T-helper 22 cell (primary cell): ENCODE results near the gene NTRK1.

Source experiments
- DNase-seq: peaks from one replicate; pipeline ENCODE4 v3.0.0-alpha.2; 2020; ENCODE audit warnings: low read depth

The NTRK1 gene

GRCh38 chr1:156860628-156861423, at the start of gene NTRK1:
Gene NTRK1, plus strand, starts transcription at chr1:156860865. Its CDS starts 70 bp downstream, at chr1:156860935.
- DNase-seq = peak; percentile 38

DNA sequence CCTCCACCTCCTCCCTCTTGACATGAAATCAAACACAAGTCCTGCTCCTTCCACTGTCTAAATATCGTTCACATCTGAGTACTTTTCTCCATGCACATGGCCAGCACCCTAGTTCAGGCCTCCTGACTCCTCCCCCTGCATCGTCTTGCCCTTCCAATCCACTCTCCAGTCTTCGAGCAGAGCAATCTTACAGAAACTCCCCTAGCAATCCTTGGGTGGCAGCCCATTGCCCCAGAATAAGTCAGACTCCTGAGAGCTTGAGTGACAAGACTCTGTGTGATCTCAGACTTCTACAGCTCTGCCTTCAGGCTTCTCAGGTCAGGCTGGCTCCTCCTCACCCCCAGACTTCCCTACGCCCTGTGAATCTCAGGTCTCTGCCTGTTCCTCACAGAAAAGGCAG, 49.5 kb upstream of the NTRK1 start:
- DNase-seq = no peak

DNA sequence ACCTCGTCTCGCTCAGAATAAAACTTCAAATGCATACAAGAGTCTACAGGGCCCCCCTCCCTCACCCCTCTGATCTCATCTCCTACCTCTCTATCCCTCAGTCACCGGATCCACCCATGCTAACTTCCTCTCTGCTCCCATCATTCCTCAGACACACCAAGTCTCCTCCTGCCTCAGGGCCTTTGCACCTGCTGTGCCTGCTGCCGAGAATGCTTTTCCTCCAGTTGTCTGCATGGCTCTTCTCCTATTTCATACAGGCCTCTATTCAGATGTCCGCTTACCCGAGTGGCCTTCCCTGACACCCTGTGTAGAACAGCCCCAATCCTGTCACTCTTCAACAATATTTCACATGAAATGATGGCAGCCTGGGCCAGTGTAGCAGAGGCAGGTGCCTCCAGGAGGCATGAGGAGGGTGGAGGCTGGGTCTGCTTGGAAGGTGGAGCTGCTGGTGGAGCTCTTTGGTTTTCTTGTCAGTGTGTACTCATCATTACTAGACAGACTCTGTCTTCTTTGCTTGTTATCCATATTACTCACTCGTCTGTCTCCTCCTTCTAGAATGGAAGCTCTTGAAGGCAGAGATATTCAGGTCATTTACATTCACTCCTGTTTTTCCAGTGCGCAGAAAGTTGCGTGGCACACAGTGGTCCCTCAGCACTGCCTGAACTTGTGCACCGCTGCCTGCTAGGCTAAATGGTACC, 48.2 kb upstream of the NTRK1 start:
- DNase-seq = no peak

DNA sequence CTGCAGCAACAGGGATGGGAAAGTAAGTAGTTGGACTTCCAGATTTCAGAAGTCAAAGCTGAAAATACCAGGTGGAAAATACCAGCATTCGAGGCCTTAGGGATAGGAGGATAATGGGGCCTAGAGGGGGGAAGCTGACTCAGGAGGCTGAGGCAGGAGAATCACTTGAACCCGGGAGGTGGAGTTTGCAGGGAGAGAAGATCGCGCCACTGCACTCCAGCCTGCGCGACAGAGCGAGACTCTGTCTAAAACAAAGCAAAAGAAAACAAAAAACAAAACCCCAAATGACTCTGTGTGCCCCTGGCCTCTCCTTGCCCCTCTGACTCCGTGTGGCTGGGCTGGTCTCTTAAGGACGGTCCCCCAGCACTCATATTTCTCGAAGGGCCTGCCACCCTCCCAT, 47.4 kb upstream of the NTRK1 start:
- no peak for DNase-seq

GRCh38 chr1:156813750-156814570, 46.7 kb upstream of the NTRK1 start:
- peak; percentile 76 for DNase-seq

DNA sequence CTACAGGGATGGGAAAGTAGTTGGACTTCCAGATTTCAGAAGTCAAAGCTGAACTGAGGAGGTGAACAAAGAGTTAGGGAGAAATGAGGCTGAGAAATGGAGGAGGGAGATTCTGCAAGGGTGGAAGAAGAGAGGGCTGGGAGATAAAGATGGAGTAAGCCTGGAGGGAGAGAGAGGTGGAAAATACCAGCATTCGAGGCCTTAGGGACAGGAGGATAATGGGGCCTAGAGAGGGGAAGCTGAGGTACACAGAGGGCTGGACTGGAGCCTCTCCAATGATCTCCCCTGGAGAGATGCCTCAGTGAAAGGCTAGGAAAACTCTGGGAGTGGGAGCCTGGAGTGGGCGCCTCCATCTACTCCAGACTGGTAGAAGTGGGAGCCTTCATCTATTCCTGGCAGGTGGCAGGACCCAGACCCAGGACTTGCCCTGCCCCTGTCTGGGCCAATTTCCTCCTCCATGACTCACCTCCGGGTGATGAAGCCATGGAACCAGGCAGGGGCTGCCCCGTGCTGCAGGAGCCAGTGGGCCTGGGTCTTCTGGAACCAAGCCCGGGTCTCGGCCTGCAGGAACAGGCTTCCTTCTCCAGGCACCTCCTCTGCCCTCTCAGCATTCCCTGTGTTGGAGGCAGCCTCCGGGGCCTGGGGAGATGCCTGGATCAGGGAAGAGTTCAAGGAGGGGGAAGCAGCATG, 45.9 kb upstream of the NTRK1 start:
- DNase-seq = peak; percentile 66

- no peak for DNase-seq
These were observed 45.3 kb upstream of the NTRK1 start for GRCh38 chr1:156815307-156815826.

GRCh38 chr1:156815961-156816422, 44.7 kb upstream of the NTRK1 start:
- DNase-seq = no peak

GRCh38 chr1:156816561-156817328, 43.9 kb upstream of the NTRK1 start, which contains the start of gene SH2D2A:
Gene SH2D2A, minus strand, starts transcription at chr1:156816848. Its CDS starts 140 bp downstream, at chr1:156816708.
- peak; percentile 98 for DNase-seq

GRCh38 chr1:156821801-156822200, 38.9 kb upstream of the NTRK1 start:
- DNase-seq = no peak

GRCh38 chr1:156822680-156823079, 38.0 kb upstream of the NTRK1 start:
- DNase-seq = no peak

- DNase-seq = no peak
These were observed 37.4 kb upstream of the NTRK1 start for GRCh38 chr1:156823210-156823790.

- DNase-seq = no peak
These were observed 34.0 kb upstream of the NTRK1 start for GRCh38 chr1:156826630-156827029.

DNA sequence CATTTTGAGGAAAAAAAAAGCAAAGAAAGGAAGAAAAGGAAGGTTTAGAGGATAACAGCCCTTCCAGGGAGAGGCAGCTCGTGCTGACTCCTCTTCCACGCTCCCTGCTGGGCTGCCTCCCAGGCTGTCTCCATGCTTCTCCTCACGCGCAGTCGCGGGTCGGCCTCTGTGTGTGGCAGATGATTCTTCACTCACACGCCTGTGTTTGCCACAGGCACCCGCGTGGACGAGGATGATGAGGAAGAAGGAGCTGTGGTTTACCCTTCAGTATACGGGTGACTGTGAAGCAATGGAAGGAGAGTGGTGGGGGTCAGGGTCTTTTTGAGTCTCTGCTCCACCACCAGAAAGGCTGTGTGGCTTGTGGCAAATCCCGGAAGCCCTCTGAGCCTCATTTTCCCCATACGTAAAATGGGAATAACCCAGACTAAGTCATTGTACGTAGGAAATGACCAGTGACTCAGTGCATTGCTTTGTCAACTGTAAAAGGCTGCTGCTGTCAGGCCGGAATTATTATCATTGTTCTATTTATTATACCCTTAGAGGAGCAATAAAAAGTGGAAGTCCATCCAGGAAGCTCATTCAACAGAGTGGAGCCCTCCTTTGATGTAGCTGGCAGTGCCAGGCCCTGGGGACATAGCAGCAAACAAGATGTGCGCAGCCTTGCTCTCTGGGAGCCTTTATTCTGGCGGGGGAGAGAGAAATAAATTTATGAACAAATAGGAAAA, 32.1 kb upstream of the NTRK1 start:
- no peak for DNase-seq

- DNase-seq = no peak
These were observed 28.2 kb upstream of the NTRK1 start for GRCh38 chr1:156832434-156832833.

- DNase-seq = no peak
These were observed 27.1 kb upstream of the NTRK1 start for GRCh38 chr1:156833603-156834002.

- no peak for DNase-seq
These were observed 26.3 kb upstream of the NTRK1 start for GRCh38 chr1:156834322-156834721.

DNA sequence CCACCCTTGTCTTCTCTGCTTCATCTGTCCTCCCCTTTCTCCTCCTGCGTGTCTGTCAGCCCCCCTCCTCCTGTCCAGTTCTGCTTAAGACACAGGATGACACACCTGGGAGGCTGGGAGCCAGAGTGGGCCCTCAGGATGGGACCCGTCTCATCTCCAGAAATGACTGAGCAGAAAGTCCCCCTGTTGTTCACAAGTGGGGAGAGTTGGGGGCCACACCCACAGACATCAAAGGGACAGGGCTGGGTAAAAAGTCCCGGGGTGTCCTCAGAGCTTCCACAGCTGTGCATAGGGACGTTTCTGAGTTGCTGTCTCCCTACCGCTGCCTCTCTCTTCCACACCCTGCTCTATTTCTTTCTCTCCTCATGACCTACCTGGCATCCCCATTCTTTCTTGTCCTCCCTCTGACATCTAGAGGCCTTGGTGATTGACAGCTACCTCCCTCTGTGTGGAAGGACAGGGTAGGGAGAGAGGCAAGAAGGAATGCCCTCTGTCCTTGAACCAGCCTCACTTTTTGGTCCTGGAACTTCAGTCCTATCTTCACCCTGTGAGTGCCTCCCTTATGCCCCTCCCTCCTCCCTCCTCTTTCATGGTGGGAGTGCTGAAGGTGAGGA, 24.5 kb upstream of the NTRK1 start:
- no peak for DNase-seq

DNA sequence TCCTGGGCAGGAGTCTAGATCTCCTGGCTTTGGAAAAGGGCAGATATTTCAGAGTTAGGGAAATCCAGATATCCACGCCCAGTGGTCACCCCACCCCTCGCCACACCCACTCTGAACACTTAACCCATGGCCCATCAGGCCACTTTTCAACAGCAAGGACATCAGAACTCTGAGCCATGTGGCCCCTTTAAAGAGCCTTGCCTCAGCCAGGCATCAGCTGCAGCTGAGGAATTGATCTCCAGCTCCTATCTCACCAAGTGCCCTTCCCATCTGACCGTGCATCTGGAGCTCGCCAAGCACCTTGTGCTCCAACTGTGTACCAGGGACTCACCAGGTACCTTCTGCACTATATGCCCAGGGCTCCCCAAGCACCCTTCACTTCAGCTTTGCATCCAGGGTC, 23.8 kb upstream of the NTRK1 start:
- DNase-seq = no peak
